ENCODE results near the gene USF3.

GRCh38 chr3:113719294-113719693 lies 22.9 kb upstream of the USF3 start:
- no peak for TF ChIP-seq CTCF (IDR thresholded peaks at IDR 0.05; ENCODE audit: poor library complexity)
- no peak for TF ChIP-seq EZH2 (IDR thresholded peaks at IDR 0.05; ENCODE audit: borderline replicate concordance)
- TF ChIP-seq EZH2phosphoT487 (IDR thresholded peaks at IDR 0.05; ENCODE audit: low read depth, severe bottlenecking, unreplicated experiment) = no peak

Measured in hepatocyte (in vitro differentiated cells).